Lower leg skin (tissue), 4 donors: ENCODE data around the gene IFI27. TPM values are rescaled to one million over a fixed set of nuclear protein-coding genes. Genes with fewer than 3 reads are reported as not detected.
A peak's percentile ranks its signal among the peaks of the same experiment; 100 is the strongest.

Experiments
- DNase-seq, 2 donors: peaks; one replicate each; pipeline ENCODE4 v3.0.0-alpha.2; 2019; ENCODE audit warnings: low spot score in 2 of 2
- H3K4me3 ChIP-seq: fragments of 200-600 bp; sonication (generic); 2 replicates; pipeline ENCODE4 v1.5.1; 2017; ENCODE audit warnings: mild to moderate bottlenecking, low read depth; ENCODE audit not compliant: poor library complexity, severe bottlenecking
- CTCF ChIP-seq, 3 donors: fragments of 450-650 bp; IDR thresholded peaks; one replicate each; pipeline ENCODE4 v1.5.1; 2016; ENCODE audit warnings: antibody characterized with exemption in 3 of 3, mild to moderate bottlenecking in 3 of 3, moderate library complexity in 2 of 3
- POLR2A ChIP-seq, 2 donors: fragments of 450-650 bp; IDR thresholded peaks; one replicate each; pipeline ENCODE4 v1.6.1; 2016 to 2017; ENCODE audit warnings: antibody characterized with exemption in 2 of 2, mild to moderate bottlenecking in 1 of 2, moderate library complexity in 1 of 2
- WGBS, 2 donors: methylation state at CpG; one replicate each; pipeline ENCODE4 v1.1.5; 2018; 5-methylcytosine and 5-hydroxymethylcytosine counted together
- intact Hi-C: fragments of 100-400 bp; cut with DNase I; formaldehyde crosslinking; loops from one replicate; pipeline ENCODE4 v1.15.0; 2023; ENCODE audit warnings: low total_unique reads
- total RNA-seq, 4 donors: library from RNA; depleted of rRNA; stranded (reverse); fragments of >200 nt; gene quantifications; one replicate each; pipeline ENCODE4 v1.1.0, GENCODE V29; 2016

IFI27 gene
- total RNA-seq, 4 donors from 2014 or later: 70.2 to 133 (median 109) TPM

- no peak for TF ChIP-seq POLR2A (IDR thresholded peaks at IDR 0.05)
- no peak for TF ChIP-seq CTCF (IDR thresholded peaks at IDR 0.05)
- no peak overlapping the region for H3K4me3 ChIP-seq
- peak in 1 of 2 donors; percentile 80 for DNase-seq
- intact Hi-C loops: no loop called here
- 72 to 79% methylated on average over 10 of the region's 10 CpGs for WGBS, 2 donors
Measured at GRCh38 chr14:94104731-94105130, 5.8 kb upstream of the IFI27 start.

- no peak overlapping the region for H3K4me3 ChIP-seq
- no peak for TF ChIP-seq POLR2A (IDR thresholded peaks at IDR 0.05)
- TF ChIP-seq CTCF (IDR thresholded peaks at IDR 0.05): no peak
- intact Hi-C loops: no loop called here
- DNase-seq: peak in 1 of 2 donors; percentile 59
- 88 to 97% methylated on average over 2 of the region's 2 CpGs for WGBS, 2 donors
Measured at GRCh38 chr14:94109915-94110250, 653 bp upstream of the IFI27 start.

DNA sequence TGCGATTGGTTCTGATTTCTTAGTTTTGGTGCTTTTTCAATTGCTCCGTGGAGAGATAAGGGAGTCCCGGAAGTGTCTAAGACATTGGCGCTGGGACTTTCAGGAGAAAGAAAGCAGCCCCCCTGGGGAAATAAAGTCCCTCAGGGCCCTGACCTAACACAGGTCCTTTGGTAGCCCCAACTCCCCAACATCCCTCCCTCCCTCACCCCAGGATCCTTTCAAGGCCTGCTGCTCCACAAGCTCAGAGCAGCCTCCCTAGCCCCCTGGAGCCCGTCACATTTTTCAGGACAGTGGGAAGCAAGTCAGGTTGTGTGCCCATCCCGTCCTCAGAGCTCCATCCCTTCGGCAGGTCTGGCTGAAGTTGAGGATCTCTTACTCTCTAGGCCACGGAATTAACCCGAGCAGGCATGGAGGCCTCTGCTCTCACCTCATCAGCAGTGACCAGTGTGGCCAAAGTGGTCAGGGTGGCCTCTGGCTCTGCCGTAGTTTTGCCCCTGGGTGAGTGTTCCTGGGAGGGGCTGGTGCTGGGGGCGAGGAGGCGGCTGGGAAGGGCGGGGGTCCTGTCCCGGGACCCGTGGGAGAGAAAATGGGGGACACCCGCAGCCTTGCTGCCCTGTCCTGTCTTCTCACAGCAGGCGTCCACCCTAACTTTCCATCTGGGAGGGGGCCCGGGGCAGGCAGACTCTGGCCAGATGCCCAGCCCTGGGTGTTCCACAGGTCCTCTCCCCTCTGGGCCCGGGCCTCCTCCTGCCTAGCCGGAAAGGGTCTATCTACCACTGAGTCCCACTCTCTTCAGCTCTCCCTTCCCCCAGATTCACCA lies 950 bp downstream of the IFI27 start:
- peak in 1 of 2 donors; percentile 82 for DNase-seq
- no peak overlapping the region for H3K4me3 ChIP-seq

GRCh38 chr14:94112513-94113063 lies 2.1 kb downstream of the IFI27 start:
- no peak for TF ChIP-seq POLR2A (IDR thresholded peaks at IDR 0.05)
- no peak for TF ChIP-seq CTCF (IDR thresholded peaks at IDR 0.05)
- intact Hi-C loops: no loop called here
- WGBS, 2 donors: 66 to 72% methylated on average over 6 of the region's 6 CpGs
- H3K4me3 ChIP-seq: no peak overlapping the region
- DNase-seq: peak in 1 of 2 donors; percentile 66

More for the DNA sequence above, 950 bp downstream of the IFI27 start:
- WGBS, 2 donors: 77 to 87% methylated on average over 18 to 20 of the region's 20 CpGs
- intact Hi-C loops: no loop called here
- TF ChIP-seq POLR2A (IDR thresholded peaks at IDR 0.05) (no peak), CTCF (IDR thresholded peaks at IDR 0.05) (no peak)

DNA sequence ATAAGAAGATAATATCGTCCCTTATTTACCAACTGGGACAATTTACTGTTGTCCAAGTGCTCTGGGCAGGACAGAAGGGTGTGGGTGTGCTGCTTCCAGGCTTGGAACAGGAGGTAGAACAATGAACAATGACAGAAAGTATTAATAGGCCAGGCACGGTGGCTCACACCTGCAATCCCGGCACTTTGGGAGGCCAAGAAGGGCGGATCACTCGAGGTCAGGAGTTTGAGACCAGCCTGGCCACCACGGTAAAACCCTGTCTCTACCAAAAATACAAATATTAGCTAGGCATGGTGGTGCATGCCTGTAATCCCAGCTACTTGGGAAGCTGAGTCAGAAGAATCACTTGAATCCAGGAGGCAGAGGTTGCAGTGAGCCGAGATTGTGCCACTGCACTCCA lies 2.5 kb downstream of the IFI27 start:
- WGBS, 2 donors: 62 to 68% methylated on average over 7 of the region's 7 CpGs
- peak in 1 of 2 donors; percentile 58 for DNase-seq
- intact Hi-C loops: no loop called here
- no peak overlapping the region for H3K4me3 ChIP-seq
- TF ChIP-seq POLR2A (IDR thresholded peaks at IDR 0.05) (no peak), CTCF (IDR thresholded peaks at IDR 0.05) (no peak)
